ENCODE results near the gene ZNF23.
"Not testable (repeated sequence)": the region's sequence is repeated elsewhere in the genome, so short reads cannot be mapped to it uniquely, and the experiment has no call there.

Gene ZNF23

DNA sequence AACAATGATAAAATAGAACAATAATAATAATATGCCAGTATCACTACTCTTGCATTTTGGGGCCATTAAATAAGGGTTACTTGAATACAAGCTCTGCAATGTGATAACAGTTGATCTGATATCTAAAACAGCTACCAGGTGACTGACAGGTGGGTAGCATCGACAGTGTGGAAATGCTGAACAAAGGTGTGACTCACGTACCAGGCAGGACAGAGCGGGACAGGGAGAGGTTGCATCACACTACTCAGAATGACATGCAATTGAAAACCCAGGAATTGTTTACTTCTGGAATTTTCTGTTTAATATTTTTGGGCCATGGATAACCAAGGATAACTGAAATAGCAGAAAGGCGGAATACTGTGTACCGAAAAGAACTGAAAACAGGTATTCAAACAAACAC is 42.9 kb upstream of the ZNF23 start:
- ATAC-seq, result no peak
- TF ChIP-seq, protein P1, sequence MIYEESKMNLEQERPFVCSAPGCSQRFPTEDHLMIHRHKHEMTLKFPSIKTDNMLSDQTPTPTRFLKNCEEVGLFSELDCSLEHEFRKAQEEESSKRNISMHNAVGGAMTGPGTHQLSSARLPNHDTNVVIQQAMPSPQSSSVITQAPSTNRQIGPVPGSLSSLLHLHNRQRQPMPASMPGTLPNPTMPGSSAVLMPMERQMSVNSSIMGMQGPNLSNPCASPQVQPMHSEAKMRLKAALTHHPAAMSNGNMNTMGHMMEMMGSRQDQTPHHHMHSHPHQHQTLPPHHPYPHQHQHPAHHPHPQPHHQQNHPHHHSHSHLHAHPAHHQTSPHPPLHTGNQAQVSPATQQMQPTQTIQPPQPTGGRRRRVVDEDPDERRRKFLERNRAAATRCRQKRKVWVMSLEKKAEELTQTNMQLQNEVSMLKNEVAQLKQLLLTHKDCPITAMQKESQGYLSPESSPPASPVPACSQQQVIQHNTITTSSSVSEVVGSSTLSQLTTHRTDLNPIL (CRISPR knock-in tag; IDR thresholded peaks at IDR 0.05; ENCODE audit: low read depth), result no peak
- TF ChIP-seq TOX (CRISPR knock-in tag; IDR thresholded peaks at IDR 0.05; ENCODE audit: borderline replicate concordance) (no peak), CSDC2 (CRISPR knock-in tag; IDR thresholded peaks at IDR 0.05) (no peak), ARNTL (CRISPR knock-in tag; IDR thresholded peaks at IDR 0.05; ENCODE audit: borderline replicate concordance, low read depth) (no peak), ISL1 (CRISPR knock-in tag; IDR thresholded peaks at IDR 0.05) (no peak), ZFP3 (CRISPR knock-in tag; IDR thresholded peaks at IDR 0.05) (no peak), ZC3H10 (CRISPR knock-in tag; IDR thresholded peaks at IDR 0.05) (no peak), SNAI2 (CRISPR knock-in tag; IDR thresholded peaks at IDR 0.05) (no peak), ZNF8 (CRISPR knock-in tag; IDR thresholded peaks at IDR 0.05) (no peak), ESRRG (CRISPR knock-in tag; IDR thresholded peaks at IDR 0.05) (no peak), ZNF70 (CRISPR knock-in tag; IDR thresholded peaks at IDR 0.05) (no peak), TCF4 (CRISPR knock-in tag; IDR thresholded peaks at IDR 0.05; ENCODE audit: borderline replicate concordance) (no peak), PPARA (CRISPR knock-in tag; IDR thresholded peaks at IDR 0.05; ENCODE audit: borderline replicate concordance) (no peak), BACH2 (CRISPR knock-in tag; IDR thresholded peaks at IDR 0.05; ENCODE audit: borderline replicate concordance) (no peak)
- TF ChIP-seq, protein P2, sequence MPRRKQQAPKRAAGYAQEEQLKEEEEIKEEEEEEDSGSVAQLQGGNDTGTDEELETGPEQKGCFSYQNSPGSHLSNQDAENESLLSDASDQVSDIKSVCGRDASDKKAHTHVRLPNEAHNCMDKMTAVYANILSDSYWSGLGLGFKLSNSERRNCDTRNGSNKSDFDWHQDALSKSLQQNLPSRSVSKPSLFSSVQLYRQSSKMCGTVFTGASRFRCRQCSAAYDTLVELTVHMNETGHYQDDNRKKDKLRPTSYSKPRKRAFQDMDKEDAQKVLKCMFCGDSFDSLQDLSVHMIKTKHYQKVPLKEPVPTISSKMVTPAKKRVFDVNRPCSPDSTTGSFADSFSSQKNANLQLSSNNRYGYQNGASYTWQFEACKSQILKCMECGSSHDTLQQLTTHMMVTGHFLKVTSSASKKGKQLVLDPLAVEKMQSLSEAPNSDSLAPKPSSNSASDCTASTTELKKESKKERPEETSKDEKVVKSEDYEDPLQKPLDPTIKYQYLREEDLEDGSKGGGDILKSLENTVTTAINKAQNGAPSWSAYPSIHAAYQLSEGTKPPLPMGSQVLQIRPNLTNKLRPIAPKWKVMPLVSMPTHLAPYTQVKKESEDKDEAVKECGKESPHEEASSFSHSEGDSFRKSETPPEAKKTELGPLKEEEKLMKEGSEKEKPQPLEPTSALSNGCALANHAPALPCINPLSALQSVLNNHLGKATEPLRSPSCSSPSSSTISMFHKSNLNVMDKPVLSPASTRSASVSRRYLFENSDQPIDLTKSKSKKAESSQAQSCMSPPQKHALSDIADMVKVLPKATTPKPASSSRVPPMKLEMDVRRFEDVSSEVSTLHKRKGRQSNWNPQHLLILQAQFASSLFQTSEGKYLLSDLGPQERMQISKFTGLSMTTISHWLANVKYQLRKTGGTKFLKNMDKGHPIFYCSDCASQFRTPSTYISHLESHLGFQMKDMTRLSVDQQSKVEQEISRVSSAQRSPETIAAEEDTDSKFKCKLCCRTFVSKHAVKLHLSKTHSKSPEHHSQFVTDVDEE (CRISPR knock-in tag; IDR thresholded peaks at IDR 0.05), result no peak
- TF ChIP-seq, protein P3, sequence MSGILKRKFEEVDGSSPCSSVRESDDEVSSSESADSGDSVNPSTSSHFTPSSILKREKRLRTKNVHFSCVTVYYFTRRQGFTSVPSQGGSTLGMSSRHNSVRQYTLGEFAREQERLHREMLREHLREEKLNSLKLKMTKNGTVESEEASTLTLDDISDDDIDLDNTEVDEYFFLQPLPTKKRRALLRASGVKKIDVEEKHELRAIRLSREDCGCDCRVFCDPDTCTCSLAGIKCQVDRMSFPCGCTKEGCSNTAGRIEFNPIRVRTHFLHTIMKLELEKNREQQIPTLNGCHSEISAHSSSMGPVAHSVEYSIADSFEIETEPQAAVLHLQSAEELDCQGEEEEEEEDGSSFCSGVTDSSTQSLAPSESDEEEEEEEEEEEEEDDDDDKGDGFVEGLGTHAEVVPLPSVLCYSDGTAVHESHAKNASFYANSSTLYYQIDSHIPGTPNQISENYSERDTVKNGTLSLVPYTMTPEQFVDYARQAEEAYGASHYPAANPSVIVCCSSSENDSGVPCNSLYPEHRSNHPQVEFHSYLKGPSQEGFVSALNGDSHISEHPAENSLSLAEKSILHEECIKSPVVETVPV (CRISPR knock-in tag; IDR thresholded peaks at IDR 0.05), result no peak
- TF ChIP-seq, protein P4, sequence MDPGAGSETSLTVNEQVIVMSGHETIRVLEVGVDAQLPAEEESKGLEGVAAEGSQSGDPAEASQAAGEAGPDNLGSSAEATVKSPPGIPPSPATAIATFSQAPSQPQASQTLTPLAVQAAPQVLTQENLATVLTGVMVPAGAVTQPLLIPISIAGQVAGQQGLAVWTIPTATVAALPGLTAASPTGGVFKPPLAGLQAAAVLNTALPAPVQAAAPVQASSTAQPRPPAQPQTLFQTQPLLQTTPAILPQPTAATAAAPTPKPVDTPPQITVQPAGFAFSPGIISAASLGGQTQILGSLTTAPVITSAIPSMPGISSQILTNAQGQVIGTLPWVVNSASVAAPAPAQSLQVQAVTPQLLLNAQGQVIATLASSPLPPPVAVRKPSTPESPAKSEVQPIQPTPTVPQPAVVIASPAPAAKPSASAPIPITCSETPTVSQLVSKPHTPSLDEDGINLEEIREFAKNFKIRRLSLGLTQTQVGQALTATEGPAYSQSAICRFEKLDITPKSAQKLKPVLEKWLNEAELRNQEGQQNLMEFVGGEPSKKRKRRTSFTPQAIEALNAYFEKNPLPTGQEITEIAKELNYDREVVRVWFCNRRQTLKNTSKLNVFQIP (CRISPR knock-in tag; IDR thresholded peaks at IDR 0.05; ENCODE audit: borderline replicate concordance, low read depth), result no peak
- TF ChIP-seq, protein P5, sequence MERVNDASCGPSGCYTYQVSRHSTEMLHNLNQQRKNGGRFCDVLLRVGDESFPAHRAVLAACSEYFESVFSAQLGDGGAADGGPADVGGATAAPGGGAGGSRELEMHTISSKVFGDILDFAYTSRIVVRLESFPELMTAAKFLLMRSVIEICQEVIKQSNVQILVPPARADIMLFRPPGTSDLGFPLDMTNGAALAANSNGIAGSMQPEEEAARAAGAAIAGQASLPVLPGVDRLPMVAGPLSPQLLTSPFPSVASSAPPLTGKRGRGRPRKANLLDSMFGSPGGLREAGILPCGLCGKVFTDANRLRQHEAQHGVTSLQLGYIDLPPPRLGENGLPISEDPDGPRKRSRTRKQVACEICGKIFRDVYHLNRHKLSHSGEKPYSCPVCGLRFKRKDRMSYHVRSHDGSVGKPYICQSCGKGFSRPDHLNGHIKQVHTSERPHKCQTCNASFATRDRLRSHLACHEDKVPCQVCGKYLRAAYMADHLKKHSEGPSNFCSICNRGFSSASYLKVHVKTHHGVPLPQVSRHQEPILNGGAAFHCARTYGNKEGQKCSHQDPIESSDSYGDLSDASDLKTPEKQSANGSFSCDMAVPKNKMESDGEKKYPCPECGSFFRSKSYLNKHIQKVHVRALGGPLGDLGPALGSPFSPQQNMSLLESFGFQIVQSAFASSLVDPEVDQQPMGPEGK (CRISPR knock-in tag; IDR thresholded peaks at IDR 0.05; ENCODE audit: borderline replicate concordance), result no peak

DNA sequence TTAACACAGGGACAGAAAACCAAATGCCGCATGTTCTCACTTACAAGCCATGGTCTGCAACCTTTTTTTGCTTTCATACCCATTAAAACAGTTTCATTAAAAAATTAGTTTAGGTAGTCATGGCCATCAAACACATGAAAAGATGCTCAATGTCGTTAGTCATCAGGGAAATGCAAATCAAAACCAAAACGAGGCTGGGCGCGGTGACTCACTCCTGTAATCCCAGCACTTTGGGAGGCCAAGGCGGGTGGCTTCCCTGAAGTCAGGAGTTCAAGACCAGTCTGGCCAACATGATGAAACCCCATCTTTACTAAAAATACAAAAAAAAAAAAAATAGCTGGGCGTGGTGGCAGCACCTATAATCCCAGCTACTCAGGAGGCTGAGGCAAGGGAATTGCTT is 42.0 kb upstream of the ZNF23 start:
- ATAC-seq, result not testable (repeated sequence)

DNA sequence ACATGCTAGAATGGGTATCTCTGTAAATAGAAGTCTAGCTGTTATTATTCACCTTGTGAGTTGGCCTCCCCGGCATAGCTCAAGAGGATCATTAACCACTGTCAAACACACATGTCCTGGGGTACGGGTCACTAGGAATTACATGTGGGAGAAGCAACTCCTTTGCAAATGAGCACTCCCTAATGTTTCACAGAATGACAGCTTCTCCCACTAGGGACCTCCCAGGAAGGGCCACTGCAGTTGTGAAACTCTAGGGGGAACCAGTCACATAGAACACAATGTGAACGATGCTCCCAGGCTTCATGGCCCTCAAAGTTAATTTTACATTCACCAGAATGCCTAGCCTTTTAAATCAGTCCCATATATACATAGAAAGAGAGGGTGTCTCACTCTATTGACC is 39.5 kb upstream of the ZNF23 start:
- TF ChIP-seq, protein P1 (CRISPR knock-in tag; IDR thresholded peaks at IDR 0.05; ENCODE audit: low read depth), result no peak
- TF ChIP-seq GLIS3 (CRISPR knock-in tag; IDR thresholded peaks at IDR 0.05) (no peak), TOX (CRISPR knock-in tag; IDR thresholded peaks at IDR 0.05; ENCODE audit: borderline replicate concordance) (no peak), ZC3H10 (CRISPR knock-in tag; IDR thresholded peaks at IDR 0.05) (no peak), ZNF565 (CRISPR knock-in tag; conservative IDR thresholded peaks at IDR 0.05; ENCODE audit: low read depth) (no peak), ISL1 (CRISPR knock-in tag; IDR thresholded peaks at IDR 0.05) (no peak), ARNTL (CRISPR knock-in tag; IDR thresholded peaks at IDR 0.05; ENCODE audit: borderline replicate concordance, low read depth) (no peak), OSR1 (CRISPR knock-in tag; IDR thresholded peaks at IDR 0.05) (no peak), ZFP3 (CRISPR knock-in tag; IDR thresholded peaks at IDR 0.05) (no peak), ZNF8 (CRISPR knock-in tag; IDR thresholded peaks at IDR 0.05) (no peak), ZNF70 (CRISPR knock-in tag; IDR thresholded peaks at IDR 0.05) (no peak), BACH2 (CRISPR knock-in tag; IDR thresholded peaks at IDR 0.05; ENCODE audit: borderline replicate concordance) (no peak)
- TF ChIP-seq, protein P5 (CRISPR knock-in tag; IDR thresholded peaks at IDR 0.05; ENCODE audit: borderline replicate concordance), result no peak
- TF ChIP-seq, protein P3 (CRISPR knock-in tag; IDR thresholded peaks at IDR 0.05), result no peak
- no peak for ATAC-seq

All from SK-N-SH treated with all-trans-retinoic acid at 6 μM for 48 hours (cell line).